Measurements from ENCODE around the gene FTO.

Gene FTO

DNA sequence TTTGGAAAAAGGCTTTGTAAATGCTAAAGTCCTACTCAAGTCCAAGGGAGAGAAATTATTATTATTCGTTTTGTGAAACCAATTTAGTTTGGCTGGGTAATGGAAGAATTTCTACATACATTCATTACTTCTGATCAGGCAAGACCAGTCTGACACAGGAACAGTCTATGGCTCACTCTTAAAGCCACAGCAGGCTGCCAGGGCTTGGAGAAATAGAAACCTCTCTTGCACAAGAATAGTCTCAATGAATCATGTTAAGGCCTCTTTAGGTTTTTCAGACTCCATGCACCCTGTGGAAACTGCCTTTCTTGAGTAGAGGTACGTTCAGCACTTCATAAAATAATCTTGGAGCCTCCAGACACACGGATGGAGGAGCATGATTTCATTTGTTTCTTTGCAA is 414.9 kb downstream of the FTO start:
- Histone ChIP-seq H3K4me3 (no peak overlapping the region), H3K27ac (peak overlapping the region in 1 of 21 experiments; percentile 60)

DNA sequence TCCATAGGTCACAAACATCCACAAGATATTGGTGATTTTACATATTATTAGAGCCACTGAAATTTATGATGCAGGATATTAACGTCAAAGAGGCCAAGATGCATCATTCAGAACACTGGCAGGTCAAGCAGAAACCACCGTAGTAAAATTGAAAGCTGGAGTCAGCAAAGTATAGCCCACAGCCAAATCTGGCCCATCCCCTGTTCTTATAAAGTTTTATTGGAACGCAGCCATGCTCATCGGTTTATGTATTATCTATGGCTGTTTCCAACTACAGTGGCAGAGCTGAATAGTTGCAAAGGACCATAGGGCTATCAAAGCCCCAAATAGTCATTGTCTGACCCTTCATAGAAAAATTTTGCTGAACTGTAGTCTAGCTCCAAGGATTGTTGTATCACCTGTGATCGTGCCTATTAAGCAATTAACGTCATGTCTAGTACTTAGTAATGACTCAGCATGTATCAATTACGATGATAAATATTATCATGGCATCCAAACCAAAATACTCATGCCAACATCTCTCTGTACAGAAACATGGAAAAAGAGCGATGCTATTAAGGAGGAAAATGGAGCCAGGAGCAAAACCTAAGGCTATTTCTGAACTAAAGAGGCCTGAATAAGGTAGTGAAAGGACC is 417.0 kb downstream of the FTO start:
- no peak overlapping the region for H3K4me3 ChIP-seq
- H3K27ac ChIP-seq = no peak overlapping the region

DNA sequence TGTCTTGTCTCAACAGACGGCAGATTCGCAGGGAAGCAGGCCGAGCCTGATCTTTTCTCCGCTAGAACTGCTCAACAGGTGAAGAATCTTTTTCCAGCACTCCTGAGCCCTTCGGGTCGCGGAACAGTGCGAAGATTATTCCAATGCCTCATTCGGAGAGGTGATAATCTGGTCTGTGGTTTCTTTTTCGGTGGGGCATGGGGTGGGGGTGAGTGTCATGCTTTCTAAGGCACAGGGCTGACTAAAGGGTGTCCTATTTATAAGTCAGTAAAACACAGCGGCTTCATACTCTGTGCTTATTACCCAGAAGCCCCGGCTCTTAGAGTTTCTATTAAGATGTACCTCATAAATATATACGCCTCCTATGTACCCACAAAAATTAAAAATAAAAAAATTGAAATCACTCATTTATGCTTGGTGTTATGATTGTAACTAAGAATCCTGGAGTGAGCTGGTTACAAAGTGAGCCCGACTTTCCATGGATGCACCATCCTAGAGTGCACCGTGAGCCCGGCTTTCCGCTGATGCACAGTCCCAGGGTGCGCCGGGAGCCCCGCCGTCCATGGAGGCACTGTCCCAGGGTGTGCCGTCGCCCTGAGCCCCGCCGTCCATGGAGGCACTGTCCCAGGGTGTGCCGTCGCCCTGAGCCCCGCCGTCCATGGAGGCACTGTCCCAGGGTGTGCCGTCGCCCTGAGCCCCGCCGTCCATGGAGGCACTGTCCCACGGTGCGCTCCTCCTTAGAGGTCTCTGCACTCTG is 417.8 kb downstream of the FTO start:
- Histone ChIP-seq H3K27ac (no peak overlapping the region), H3K4me3 (no peak overlapping the region)

DNA sequence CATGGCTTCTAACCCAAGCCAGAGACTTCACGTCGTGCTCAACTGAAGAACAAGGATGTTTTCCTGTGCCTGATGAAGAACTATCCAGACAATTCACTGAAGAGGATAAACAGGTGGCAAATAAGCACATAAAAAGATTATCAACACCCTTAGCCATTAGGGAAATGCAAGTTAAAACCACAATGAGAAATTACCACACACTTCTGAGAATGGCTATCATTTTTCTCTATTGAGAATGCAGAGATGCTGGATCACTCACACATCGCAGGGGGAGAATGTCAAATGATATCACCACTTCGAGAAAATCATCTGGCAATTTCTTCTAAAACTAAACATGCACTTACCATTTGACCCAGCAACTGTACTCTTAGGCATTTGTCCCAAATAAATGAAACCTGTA is 419.8 kb downstream of the FTO start:
- H3K27ac ChIP-seq = no peak overlapping the region
- H3K4me3 ChIP-seq = no peak overlapping the region

DNA sequence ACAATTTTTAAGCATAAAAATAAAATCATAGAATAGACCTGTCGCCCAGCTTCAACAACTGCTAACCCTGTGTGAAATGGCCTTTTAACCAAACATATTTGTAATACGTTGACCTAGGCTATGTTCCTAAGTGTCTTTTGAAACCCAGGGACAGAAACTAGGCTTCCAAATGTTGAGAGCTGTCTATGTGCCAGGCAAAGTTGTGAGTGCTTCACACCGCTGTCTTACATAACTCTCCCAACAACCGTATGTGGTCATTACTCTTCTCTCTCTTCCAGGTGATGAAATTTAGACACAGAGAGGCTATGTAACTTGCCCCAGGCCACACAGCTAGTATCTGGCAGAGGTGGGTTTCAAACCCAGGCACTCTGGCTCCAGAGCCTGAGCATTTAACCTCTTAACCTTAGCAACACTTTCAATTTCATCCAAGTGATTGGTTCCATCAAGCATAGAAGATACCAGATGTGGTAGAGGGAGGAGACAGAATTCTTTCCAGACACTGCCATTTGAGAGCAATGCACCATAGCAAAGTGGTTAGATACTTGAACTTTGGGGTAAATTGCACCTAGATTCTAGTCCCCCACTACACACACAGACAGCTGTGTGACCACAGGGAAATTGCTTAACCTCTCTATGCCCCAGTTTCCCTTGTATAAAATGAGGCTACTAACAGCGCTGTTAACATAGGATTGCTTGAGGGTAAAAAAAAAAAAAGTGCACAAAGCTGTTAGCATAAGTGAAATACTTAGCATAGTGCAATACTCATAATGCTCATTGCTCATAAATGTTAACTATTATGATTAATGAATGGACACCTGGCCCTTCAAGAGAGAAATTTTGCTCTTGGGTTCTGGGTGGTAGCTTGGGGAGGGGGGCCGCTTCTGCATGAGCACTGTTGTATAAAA is 422.0 kb downstream of the FTO start:
- H3K4me3 ChIP-seq = no peak overlapping the region
- peak overlapping the region in 1 of 21 experiments; percentile 50 for H3K27ac ChIP-seq

DNA sequence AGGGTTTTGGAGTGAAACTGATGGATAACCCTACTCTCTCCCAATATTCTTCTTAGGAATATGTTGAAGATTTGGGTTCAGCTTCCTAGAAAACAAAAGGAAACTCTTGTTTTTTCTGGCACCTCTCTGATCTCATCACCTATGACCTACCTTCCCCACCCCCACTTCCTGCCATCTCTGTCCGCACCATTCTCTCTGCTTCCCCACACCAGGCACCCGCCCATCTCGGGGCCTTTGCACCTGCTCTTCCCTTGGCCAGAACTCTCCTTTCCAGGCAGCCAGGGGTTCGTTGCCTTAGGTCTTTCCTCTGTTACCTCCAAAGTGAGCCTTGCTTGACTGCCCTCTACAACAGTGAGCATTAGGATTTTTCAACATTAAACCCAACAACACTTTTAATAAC is 423.0 kb downstream of the FTO start:
- H3K27ac ChIP-seq = no peak overlapping the region
- no peak overlapping the region for H3K4me3 ChIP-seq

DNA sequence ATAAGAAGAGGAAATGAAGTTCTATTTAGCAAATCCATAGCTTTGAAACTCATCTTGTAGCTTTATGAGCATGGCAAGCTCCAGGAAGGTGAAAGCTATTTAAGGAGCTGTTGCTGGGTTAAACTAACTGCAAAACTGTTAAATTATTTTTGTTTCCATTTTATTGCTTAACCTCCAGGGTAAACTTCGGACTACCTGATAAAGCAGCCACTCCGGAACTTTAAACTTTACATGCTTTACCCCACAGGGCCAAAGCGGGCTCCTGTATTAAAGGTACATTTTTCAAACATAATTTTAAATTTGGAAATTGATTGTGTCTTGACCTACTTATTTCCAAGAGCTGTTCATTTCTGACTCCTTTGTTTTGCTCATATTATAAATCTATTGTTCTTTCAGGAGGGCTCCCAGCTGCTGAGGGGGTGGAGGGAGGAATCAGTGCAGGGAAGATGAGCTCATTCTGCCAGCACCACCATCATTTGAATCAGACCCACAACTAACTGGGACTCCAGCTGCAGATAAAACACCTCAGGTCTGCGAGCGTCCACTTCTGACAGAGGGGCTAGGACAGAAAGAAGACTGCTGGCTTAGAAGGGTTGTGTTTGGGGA is 424.8 kb downstream of the FTO start:
- Histone ChIP-seq H3K27ac (no peak overlapping the region), H3K4me3 (no peak overlapping the region)

DNA sequence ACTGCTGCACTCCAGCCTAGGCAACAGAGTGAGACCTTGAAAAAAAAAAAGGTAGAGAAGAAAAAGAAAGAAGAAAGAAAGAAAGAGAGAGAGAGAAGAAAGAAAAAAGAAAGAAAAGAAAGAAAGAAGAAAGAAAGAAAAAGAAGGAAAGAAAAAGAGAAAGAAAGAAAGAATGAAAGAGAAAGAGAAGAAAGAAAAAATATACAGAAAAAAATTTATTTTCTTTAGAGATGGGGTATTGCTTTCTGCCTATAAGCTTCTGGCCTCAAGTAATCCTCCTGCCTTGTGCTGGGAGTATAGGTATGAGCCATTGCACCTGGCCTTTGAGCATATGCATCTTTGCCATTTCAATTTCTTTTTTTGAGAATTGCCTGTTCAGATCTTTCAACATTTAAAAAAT is 425.9 kb downstream of the FTO start:
- Histone ChIP-seq H3K4me3 (no peak overlapping the region), H3K27ac (no peak overlapping the region)

DNA sequence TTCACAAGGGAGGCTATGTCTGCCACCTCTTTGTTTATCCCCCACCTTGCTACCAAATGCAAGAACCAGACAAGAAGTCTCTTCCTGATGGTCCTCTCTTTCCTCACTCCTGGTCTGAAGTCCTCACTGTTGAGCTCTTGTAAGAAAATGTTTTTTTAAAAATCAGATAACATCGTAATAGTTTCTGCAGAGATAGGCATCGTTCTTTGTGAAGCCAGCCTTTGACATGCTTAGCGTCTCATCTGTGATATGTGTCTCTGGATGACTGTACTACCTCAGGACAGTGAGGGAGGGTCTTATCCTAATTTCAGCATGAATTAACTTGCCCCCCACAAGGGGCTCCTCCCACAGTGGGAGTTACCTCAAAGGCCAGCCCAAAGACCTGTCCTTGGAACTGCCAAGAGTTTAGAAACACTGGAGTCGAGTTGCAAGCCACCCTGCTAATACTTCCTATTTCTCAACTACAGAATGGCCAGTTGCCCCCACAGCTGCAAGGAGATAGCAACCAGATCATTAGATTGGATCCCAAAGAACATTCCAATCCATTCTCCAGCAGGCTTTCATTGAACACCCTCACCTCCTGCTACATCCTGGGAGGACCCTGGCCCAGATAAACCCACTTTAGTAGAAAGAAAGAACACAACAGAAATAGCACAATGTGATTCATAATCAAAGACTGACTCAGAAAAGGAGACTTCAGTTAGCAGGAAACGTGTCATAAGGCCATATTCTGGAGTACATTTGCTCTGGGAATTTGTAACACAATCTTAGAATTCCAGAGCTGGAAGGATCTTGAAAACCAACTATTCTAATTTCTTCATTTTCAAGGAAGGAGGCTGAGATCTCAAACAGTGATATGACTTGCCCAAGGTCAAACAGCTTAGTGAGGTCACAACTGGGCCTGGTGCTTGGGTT is 431.7 kb downstream of the FTO start:
- H3K27ac ChIP-seq = no peak overlapping the region
- no peak overlapping the region for H3K4me3 ChIP-seq

DNA sequence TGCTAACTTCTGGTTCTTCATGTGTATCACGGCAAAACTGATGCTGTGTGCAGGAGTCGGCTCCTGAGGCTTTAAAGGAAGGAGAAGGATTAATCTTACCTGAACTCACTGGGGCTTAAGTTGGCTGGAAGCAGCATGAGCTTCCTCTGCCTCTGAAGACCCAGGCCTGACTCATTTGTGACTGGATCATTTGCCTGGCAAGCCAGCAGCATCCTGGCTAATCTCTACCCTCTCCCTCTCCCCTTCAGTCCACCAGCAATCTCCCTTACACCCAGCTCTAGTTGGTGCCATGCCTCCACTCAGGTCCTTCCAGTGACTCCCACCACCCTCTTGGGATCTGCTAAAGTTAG is 432.3 kb downstream of the FTO start:
- H3K4me3 ChIP-seq = no peak overlapping the region
- no peak overlapping the region for H3K27ac ChIP-seq

DNA sequence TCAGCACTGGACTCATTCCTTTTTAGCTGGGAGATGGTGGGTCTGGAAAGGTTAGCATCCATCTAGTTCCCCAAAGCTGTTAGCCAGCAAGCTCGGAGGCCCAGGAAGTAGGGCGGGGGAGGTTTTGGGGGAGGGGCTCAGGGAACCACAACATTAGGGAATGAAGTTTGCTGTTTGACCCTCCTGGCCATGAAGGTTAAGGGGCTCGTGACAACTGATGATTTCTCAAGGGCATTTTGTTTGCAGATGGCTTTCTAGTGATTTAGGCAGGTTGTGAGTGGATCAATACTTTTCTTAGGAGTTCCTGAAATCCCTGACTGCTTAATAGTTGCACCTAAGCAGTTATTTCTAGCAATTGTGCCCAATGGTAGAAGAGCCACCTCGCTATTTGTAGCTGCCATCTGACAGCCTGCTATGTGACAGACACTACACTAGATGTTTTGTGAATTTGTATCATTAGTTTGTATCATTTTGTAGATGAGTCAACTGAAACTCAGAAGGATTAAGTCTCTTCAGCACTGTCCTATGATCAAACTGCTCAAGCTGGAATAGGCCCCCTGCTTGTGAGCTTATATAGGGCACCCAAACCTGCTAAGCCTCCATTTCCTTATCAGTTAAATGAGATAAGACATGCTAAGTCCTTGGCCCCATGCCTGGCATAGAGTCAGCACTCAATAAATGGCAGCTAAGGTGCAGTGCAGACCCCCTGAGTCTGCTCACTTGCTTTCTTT is 436.3 kb downstream of the FTO start:
- H3K4me3 ChIP-seq = no peak overlapping the region
- no peak overlapping the region for H3K27ac ChIP-seq

DNA sequence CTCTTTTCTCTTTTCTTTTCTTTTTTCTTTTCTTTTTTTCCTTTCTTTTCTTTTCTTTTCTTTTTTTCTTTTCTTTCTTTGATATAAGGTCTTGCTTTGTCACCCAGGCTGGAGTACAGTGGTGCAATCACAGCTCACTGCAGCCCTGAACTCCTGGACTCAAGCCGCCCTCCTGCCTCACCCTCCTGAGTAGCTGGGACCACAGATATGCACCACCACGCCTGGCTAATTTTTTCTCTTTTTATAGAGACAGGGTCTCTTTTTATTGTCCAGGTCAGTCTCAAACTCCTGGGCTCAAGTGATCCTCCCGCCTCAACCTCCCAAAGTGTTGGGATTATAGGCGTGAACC is 436.8 kb downstream of the FTO start:
- no peak overlapping the region for H3K4me3 ChIP-seq

DNA sequence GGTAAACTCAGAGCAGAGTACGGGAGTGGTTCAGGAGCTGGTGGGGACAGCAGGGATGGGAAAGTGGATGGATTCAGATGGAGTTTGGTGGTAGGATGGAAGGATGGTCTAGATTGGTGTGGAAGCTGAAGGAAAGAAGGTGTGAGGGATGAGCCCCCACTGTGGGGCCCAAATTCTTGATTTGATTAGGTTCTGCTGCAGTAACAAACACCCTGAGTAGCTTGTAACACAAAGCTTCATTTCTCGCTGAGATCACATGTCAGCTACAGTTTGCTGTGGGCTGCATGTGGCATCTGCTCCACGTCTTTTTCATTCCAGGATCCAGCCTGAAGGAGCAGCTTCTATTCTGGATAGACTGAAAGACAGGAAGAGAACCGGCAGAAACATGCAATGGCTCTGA is 438.8 kb downstream of the FTO start:
- Histone ChIP-seq H3K27ac (no peak overlapping the region), H3K4me3 (no peak overlapping the region)

More for the DNA sequence above, 436.8 kb downstream of the FTO start:
- no peak overlapping the region for H3K27ac ChIP-seq

DNA sequence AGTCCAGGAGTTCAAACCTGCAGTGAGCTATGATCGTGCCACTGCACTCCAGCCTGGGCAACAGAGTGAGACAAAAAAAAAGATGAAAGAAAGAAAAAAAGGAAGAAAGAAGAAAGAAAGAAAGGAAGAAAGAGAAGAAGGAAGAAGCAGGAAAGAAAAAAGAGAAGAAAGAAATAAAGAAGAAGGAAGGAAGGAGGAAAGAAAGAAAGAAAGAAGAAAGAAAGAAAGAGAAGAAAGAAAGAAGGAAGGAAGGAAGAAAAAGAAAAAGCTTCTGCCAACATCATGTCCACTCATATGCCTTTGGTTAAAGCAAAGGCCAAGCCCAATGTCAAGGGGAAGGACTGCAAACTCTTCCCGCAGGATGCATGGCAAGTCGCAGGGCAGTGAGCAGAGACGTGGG is 439.5 kb downstream of the FTO start:
- Histone ChIP-seq H3K27ac (no peak overlapping the region), H3K4me3 (no peak overlapping the region)

DNA sequence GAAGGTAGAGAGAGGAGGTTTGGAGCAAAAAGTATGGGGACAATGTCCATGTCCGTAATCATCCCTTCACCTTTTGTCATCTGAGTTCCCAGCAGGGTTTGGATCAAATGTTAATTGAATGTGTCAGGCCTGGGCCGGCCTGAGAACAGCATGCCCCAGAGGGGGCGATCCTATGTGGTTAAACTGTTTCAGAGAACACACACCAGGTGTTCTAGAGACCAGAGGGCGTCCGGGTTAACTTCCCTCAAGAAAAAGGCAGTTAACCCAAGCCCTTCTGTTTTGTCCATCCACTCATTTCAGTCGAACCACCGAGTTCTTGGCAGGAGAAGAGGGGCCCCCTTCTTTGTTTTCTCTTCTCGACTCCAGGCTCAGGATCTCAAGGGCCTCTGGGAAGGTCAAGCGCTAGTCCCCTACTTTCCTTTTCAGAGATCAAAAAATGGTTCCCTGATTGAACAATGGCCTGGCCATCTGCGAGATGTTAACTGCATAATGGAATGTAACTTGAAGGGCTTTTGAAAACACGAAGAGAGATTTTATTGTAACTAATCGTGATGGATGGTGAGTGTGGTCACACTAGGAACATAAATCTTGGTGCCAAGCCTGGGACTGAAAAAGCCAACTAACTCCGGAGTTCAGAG is 440.1 kb downstream of the FTO start:
- H3K4me3 ChIP-seq = no peak overlapping the region
- no peak overlapping the region for H3K27ac ChIP-seq

DNA sequence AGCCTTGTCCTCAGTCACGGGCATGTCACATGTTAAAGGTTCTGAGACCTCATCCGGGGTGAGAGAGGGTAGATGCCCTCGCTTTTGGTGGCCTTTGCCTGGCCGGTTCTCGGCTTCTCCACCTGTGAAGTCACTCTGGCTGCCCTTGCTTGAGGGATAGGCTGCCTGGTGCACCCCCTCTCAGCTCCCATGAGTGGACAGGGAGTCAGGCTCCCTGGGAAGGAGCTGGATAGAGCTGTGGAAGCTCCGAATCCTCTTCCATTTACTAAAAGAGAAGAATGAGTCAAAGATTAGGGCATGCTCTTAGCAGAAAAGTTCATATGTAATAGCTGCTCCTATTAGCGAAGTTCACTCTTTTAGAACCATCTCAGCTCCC is 440.6 kb downstream of the FTO start:
- Histone ChIP-seq H3K27ac (no peak overlapping the region), H3K4me3 (no peak overlapping the region)

DNA sequence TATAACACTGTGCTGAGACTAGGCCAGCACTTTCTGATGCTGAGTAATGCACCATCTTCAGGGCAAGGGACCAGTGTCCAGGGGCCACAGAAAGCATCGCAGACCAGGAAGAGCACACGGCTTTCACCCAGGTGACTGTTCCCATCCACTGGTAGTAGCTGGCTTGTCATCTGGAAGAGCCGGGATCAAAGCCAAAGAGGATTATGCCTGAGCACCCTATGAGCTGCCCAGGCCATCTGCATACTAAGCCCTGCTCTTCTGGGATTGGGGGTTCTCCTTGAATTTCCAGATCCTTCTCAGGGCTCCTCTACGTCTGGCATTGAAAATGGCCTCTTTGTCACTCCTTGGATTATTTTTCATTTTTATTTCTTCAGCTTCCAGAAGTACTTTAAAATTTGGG is 441.9 kb downstream of the FTO start:
- no peak overlapping the region for H3K27ac ChIP-seq
- H3K4me3 ChIP-seq = no peak overlapping the region

DNA sequence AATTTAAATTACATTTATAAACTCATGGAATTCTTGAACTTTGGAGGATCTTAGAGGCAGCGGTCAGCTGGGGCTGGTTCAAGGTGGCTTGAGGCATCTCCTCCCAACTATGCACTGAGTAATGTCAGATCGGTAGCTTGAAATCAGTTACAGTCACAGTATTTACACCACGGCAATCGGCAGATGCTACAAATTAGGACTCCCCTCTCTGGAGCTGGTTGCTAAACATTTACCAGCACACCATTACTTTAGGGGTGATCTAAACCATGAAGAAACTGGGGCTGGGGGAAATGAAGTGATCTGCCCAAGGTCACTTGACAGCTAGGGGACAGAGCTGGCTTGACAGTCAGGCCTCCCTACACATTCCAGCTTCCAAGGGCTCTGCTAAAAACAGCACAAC is 445.0 kb downstream of the FTO start:
- Histone ChIP-seq H3K4me3 (no peak overlapping the region), H3K27ac (no peak overlapping the region)
